OCI-LY3 (cell line): ENCODE results near the gene APOBEC3F.
A peak's percentile ranks its signal among the peaks of the same experiment; 100 is the strongest.
"Not testable (repeated sequence)": the region's sequence is repeated elsewhere in the genome, so short reads cannot be mapped to it uniquely, and the experiment has no call there.

Experiments used
- H2AFZ ChIP-seq: fragments of 200-600, 300-600 bp; shearing (Covaris generic); 2 replicates; pipeline ENCODE4 v1.6.0; 2014; ENCODE audit warnings: antibody characterized with exemption, low read depth, low read length
- H3K27ac ChIP-seq: fragments of 200-600, 300-600 bp; sonication (generic); 2 replicates; pipeline ENCODE4 v1.5.1; 2014; ENCODE audit warnings: mild to moderate bottlenecking, low read length, moderate library complexity, mixed read lengths
- H3K27me3 ChIP-seq: fragments of 200-600, 300-600 bp; sonication (generic); 2 replicates; pipeline ENCODE4 v1.6.1; 2014; ENCODE audit warnings: low read depth, low read length, mixed read lengths
- H3K36me3 ChIP-seq: fragments of 200-600, 300-600 bp; sonication (generic); replicated peaks from 2 replicates; pipeline ENCODE3; 2014; ENCODE audit warnings: low read depth, low read length, mixed read lengths
- H3K4me1 ChIP-seq: fragments of 300-600, 200-600 bp; sonication (generic); 2 replicates; pipeline ENCODE4 v1.6.1; 2014; ENCODE audit warnings: low read length, mixed read lengths
- H3K4me2 ChIP-seq: fragments of 200-600, 300-600 bp; sonication (generic); 2 replicates; pipeline ENCODE4 v1.6.1; 2014; ENCODE audit warnings: low read length, mixed read lengths
- H3K4me3 ChIP-seq: fragments of 300-600, 200-600 bp; sonication (generic); 2 replicates; pipeline ENCODE4 v1.5.1; 2014; ENCODE audit warnings: antibody characterized with exemption, mild to moderate bottlenecking, low read length, moderate library complexity
- H3K79me2 ChIP-seq: fragments of 300-600, 200-600 bp; shearing (Covaris generic); 2 replicates; pipeline ENCODE4 v1.6.1; 2014; ENCODE audit warnings: mild to moderate bottlenecking, low read length, mixed read lengths
- H3K9ac ChIP-seq: fragments of 300-600, 200-600 bp; shearing (Covaris generic); 2 replicates; pipeline ENCODE4 v1.6.0; 2014; ENCODE audit warnings: mild to moderate bottlenecking, low read length, moderate library complexity
- H3K9me3 ChIP-seq: fragments of 200-600, 300-600 bp; shearing (Covaris generic); 2 replicates; pipeline ENCODE4 v1.6.1; 2014; ENCODE audit warnings: low read length, mixed read lengths; ENCODE audit not compliant: insufficient read depth
- H4K20me1 ChIP-seq: fragments of 200-600, 300-600 bp; sonication (generic); 2 replicates; pipeline ENCODE4 v1.6.1; 2016; ENCODE audit warnings: low read length, mixed read lengths; ENCODE audit not compliant: insufficient read depth
- CTCF ChIP-seq: fragments of 200-600, 300-600 bp; sonication (generic); IDR thresholded peaks from 2 replicates; pipeline ENCODE4 v1.5.1; 2014; ENCODE audit warnings: antibody characterized with exemption, low read length, low read depth
- EZH2phosphoT487 ChIP-seq: fragments of 200-600 bp; shearing (Covaris generic); IDR thresholded peaks from 2 replicates; pipeline ENCODE4 v1.6.1; 2018; ENCODE audit warnings: antibody characterized with exemption, mixed run types, low read depth

APOBEC3F gene

GRCh38 chr22:39068033-39068785 lies 27.5 kb downstream of the APOBEC3F start:
- peak; percentile 16; the same call in 1 of the 2 replicates for TF ChIP-seq CTCF
- TF ChIP-seq EZH2phosphoT487 = no peak
- Histone ChIP-seq H3K4me3 (no peak overlapping the region), H3K4me2 (no peak overlapping the region), H3K36me3 (no peaks in the 10 kb centered on the region), H3K4me1 (peaks cover 34% of the 10 kb centered on the region), H3K27me3 (no peaks in the 10 kb centered on the region), H3K27ac (no peak overlapping the region), H3K79me2 (no peaks in the 10 kb centered on the region), H3K9ac (no peak overlapping the region), H2AFZ (no peak overlapping the region; the same call in 1 of the 2 replicates), H4K20me1 (no peaks in the 10 kb centered on the region), H3K9me3 (no peaks in the 10 kb centered on the region)

- Histone ChIP-seq H3K4me2 (no peak overlapping the region), H2AFZ (no peak overlapping the region), H3K27me3 (no peaks in the 10 kb centered on the region), H3K79me2 (no peaks in the 10 kb centered on the region), H3K4me1 (peaks cover 24% of the 10 kb centered on the region), H3K9ac (no peak overlapping the region), H3K9me3 (no peaks in the 10 kb centered on the region), H3K4me3 (no peak overlapping the region), H4K20me1 (no peaks in the 10 kb centered on the region), H3K36me3 (no peaks in the 10 kb centered on the region), H3K27ac (no peak overlapping the region)
- TF ChIP-seq CTCF (no peak), EZH2phosphoT487 (no peak)
These were observed 29.5 kb downstream of the APOBEC3F start for GRCh38 chr22:39070186-39070585.

- H3K9me3 ChIP-seq, H3K79me2 ChIP-seq, H3K27me3 ChIP-seq, H4K20me1 ChIP-seq, H3K36me3 ChIP-seq: not testable (repeated sequence)
- Histone ChIP-seq H3K27ac (peak overlapping the region; percentile 81), H3K4me1 (peaks cover 31% of the 10 kb centered on the region), H2AFZ (peak overlapping the region; percentile 55), H3K4me3 (peak overlapping the region; percentile 36), H3K9ac (peak overlapping the region; percentile 54; the same call in 1 of the 2 replicates), H3K4me2 (peak overlapping the region; percentile 59)
These were observed 31.9 kb downstream of the APOBEC3F start for GRCh38 chr22:39072581-39072981.

- Histone ChIP-seq H2AFZ (no peak overlapping the region), H3K4me3 (no peak overlapping the region), H3K79me2 (no peaks in the 10 kb centered on the region), H3K27me3 (no peaks in the 10 kb centered on the region), H3K36me3 (no peaks in the 10 kb centered on the region), H4K20me1 (no peaks in the 10 kb centered on the region), H3K4me1 (peaks cover 29% of the 10 kb centered on the region), H3K27ac (no peak overlapping the region), H3K9me3 (no peaks in the 10 kb centered on the region), H3K4me2 (no peak overlapping the region), H3K9ac (no peak overlapping the region)
- TF ChIP-seq CTCF = no peak
- no peak for TF ChIP-seq EZH2phosphoT487
These were observed 33.3 kb downstream of the APOBEC3F start for GRCh38 chr22:39073981-39074380.

- H3K4me2 ChIP-seq = peak overlapping the region; percentile 44
These were observed 35.7 kb downstream of the APOBEC3F start for GRCh38 chr22:39076155-39077025.

GRCh38 chr22:39077026-39077840 lies 36.6 kb downstream of the APOBEC3F start, which contains the start of gene APOBEC3G:
Gene APOBEC3G, plus strand, starts transcription at chr22:39077275. Its CDS starts 87 bp downstream, at chr22:39077362.
- H3K4me1 ChIP-seq = peaks cover 41% of the 10 kb centered on the region
- peak within 1 kb of the TSS; percentile 85 for H3K4me2 ChIP-seq
- H3K79me2 ChIP-seq, H3K27me3 ChIP-seq, H3K36me3 ChIP-seq, H3K9me3 ChIP-seq, H4K20me1 ChIP-seq: not testable (repeated sequence)
- H3K4me3 ChIP-seq = peak within 1 kb of the TSS; percentile 77
- peak within 1 kb of the TSS; percentile 85 for H3K9ac ChIP-seq
- peak within 1 kb of the TSS; percentile 33; the same call in 1 of the 2 replicates for H3K27ac ChIP-seq
- H2AFZ ChIP-seq = peak within 1 kb of the TSS; percentile 64; the same call in 1 of the 2 replicates

More at GRCh38 chr22:39076155-39077025, 35.7 kb downstream of the APOBEC3F start:
- not testable (repeated sequence) for H4K20me1 ChIP-seq, H3K79me2 ChIP-seq, H3K36me3 ChIP-seq, H3K27ac ChIP-seq, H2AFZ ChIP-seq, H3K9me3 ChIP-seq, H3K27me3 ChIP-seq
- Histone ChIP-seq H3K4me1 (peaks cover 41% of the 10 kb centered on the region), H3K4me3 (peak overlapping the region; percentile 51), H3K9ac (peak overlapping the region; percentile 19; the same call in 1 of the 2 replicates)
